GM12878 (cell line): ENCODE measurements around the gene C16orf46.

Experiments used
- FOXM1 ChIP-seq: IDR thresholded peaks from 2 replicates; pipeline ENCODE4 v1.6.1; 2012; ENCODE audit warnings: low read depth, mild to moderate bottlenecking, inconsistent platforms, low read length, moderate library complexity
- GATAD2B ChIP-seq: fragments of 450-650 bp; conservative IDR thresholded peaks from 2 replicates; pipeline ENCODE4 v1.6.1; 2017; ENCODE audit warnings: low read depth, mild to moderate bottlenecking, moderate library complexity
- MYC ChIP-seq: IDR thresholded peaks from 2 replicates; pipeline ENCODE4 v1.6.1; 2011; ENCODE audit warnings: mild to moderate bottlenecking, low read length, moderate library complexity, inconsistent platforms; ENCODE audit not compliant: insufficient read depth, insufficient replicate concordance, insufficient read length, severe bottlenecking
- NFIC ChIP-seq: IDR thresholded peaks from 2 replicates; pipeline ENCODE4 v1.6.1; 2012; ENCODE audit warnings: low read depth, mild to moderate bottlenecking, inconsistent platforms, low read length, moderate library complexity
- RAD21 ChIP-seq: IDR thresholded peaks from 2 replicates; pipeline ENCODE4 v1.6.1; 2011; ENCODE audit warnings: mild to moderate bottlenecking, low read depth, low read length, moderate library complexity; ENCODE audit not compliant: insufficient read depth
- SIX5 ChIP-seq: IDR thresholded peaks from 2 replicates; pipeline ENCODE4 v1.6.1; 2011; ENCODE audit warnings: mild to moderate bottlenecking, low read depth, low read length, moderate library complexity; ENCODE audit not compliant: severe bottlenecking
- SMC3 ChIP-seq: IDR thresholded peaks from 2 replicates; pipeline ENCODE4 v1.6.1; 2011; ENCODE audit warnings: low read length, improper control_type of control experiment, borderline replicate concordance
- STAT3 ChIP-seq: IDR thresholded peaks from 2 replicates; pipeline ENCODE4 v1.6.1; 2011; ENCODE audit warnings: low read depth, low read length, improper control_type of control experiment
- TF ChIP-seq, protein P1 (sequence below): fragments of 150-350 bp; IDR thresholded peaks from 2 replicates; pipeline ENCODE4 v1.6.1; 2016; ENCODE audit warnings: low read depth, low read length
- TF ChIP-seq, protein P2 (sequence below): fragments of 450-650 bp; conservative IDR thresholded peaks from 2 replicates; pipeline ENCODE4 v1.6.1; 2017; ENCODE audit warnings: mild to moderate bottlenecking, moderate library complexity

DNA sequence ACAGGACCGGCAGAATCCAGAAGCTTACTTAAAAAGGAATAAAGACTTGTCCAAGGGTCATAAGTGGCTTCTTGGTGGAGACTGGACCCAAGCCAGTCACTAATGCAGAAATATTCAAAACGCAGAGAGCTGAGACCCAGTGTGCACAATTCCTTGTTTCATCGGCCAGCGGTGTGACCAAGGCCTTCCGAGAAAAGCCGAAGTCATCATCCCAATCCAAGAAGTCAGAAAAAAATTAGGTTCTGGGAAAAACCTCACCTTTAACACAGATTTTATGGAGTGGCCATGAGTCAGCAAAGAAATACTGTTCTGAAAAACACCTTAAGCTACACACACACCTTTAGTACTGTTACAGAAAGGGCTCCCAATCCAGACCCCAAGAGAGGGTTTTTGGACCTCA, 20.2 kb upstream of the C16orf46 start:
- TF ChIP-seq, protein P1, sequence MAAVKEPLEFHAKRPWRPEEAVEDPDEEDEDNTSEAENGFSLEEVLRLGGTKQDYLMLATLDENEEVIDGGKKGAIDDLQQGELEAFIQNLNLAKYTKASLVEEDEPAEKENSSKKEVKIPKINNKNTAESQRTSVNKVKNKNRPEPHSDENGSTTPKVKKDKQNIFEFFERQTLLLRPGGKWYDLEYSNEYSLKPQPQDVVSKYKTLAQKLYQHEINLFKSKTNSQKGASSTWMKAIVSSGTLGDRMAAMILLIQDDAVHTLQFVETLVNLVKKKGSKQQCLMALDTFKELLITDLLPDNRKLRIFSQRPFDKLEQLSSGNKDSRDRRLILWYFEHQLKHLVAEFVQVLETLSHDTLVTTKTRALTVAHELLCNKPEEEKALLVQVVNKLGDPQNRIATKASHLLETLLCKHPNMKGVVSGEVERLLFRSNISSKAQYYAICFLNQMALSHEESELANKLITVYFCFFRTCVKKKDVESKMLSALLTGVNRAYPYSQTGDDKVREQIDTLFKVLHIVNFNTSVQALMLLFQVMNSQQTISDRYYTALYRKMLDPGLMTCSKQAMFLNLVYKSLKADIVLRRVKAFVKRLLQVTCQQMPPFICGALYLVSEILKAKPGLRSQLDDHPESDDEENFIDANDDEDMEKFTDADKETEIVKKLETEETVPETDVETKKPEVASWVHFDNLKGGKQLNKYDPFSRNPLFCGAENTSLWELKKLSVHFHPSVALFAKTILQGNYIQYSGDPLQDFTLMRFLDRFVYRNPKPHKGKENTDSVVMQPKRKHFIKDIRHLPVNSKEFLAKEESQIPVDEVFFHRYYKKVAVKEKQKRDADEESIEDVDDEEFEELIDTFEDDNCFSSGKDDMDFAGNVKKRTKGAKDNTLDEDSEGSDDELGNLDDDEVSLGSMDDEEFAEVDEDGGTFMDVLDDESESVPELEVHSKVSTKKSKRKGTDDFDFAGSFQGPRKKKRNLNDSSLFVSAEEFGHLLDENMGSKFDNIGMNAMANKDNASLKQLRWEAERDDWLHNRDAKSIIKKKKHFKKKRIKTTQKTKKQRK, result no peak
- TF ChIP-seq RAD21 (no peak), STAT3 (no peak), NFIC (no peak), SMC3 (no peak), SIX5 (no peak), FOXM1 (no peak), GATAD2B (no peak), MYC (no peak)
- TF ChIP-seq, protein P2, sequence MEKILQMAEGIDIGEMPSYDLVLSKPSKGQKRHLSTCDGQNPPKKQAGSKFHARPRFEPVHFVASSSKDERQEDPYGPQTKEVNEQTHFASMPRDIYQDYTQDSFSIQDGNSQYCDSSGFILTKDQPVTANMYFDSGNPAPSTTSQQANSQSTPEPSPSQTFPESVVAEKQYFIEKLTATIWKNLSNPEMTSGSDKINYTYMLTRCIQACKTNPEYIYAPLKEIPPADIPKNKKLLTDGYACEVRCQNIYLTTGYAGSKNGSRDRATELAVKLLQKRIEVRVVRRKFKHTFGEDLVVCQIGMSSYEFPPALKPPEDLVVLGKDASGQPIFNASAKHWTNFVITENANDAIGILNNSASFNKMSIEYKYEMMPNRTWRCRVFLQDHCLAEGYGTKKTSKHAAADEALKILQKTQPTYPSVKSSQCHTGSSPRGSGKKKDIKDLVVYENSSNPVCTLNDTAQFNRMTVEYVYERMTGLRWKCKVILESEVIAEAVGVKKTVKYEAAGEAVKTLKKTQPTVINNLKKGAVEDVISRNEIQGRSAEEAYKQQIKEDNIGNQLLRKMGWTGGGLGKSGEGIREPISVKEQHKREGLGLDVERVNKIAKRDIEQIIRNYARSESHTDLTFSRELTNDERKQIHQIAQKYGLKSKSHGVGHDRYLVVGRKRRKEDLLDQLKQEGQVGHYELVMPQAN, result no peak
